OCI-LY3 (cell line): Measurements from ENCODE around the gene FOXP3.

Experiments
- CTCF ChIP-seq: fragments of 200-600, 300-600 bp; sonication (generic); IDR thresholded peaks from 2 replicates; pipeline ENCODE4 v1.5.1; 2014; ENCODE audit warnings: antibody characterized with exemption, low read length, low read depth
- EZH2phosphoT487 ChIP-seq: fragments of 200-600 bp; shearing (Covaris generic); IDR thresholded peaks from 2 replicates; pipeline ENCODE4 v1.6.1; 2018; ENCODE audit warnings: antibody characterized with exemption, mixed run types, low read depth

GRCh38 chrX:49249071-49249470 lies 15.4 kb downstream of the FOXP3 start:
- TF ChIP-seq CTCF (no peak), EZH2phosphoT487 (no peak)
